ENCODE data around the gene KIF13A. TPM values are rescaled to one million over a fixed set of nuclear protein-coding genes. Genes with fewer than 3 reads are reported as not detected.
A peak's percentile ranks its signal among the peaks of the same experiment; 100 is the strongest.

The KIF13A gene
- total and polyA plus RNA-seq, 10 of the 15 experiments (the other 5 are each of a cell fraction or from before 2014, with no cell fraction given): 0.02 to 0.26 (median 0.13) TPM; not detected in 2

DNA sequence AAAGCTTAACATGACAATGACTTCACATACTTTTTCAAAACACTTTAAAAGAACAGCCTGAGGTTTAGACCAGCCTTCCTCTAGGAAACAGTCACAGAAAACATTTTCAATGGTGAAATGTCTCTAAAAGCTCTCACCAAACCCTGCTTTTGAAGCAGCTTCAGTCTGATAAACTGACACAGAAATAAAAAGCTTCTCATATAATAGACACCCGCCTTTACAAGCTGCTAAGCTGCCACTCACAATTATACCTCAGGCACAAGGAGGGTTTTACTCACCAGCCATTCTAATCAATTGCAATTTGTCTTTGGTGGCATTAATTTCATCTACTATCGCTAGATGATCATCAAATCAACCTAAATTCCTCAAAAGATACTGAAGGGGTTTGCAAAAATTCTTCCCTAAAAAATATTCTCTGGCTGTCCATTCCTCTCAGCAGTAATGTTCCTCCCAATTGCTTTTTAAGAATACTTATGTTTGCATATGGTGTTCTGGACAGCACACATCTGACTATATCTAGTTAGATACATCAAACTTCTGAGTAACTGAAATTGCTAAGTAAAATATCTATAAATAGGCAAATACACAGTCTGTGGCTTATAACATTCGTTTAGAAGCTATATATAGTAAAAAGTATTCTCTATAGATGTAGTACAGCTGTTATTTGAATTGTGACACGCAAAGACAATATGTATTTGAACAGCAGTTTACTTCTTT, 29.4 kb downstream of the KIF13A start:
- no peak for ATAC-seq
- no peaks in the 10 kb centered on the region for H3K79me2 ChIP-seq (ENCODE audit: control insufficient read depth, insufficient read depth, low read length)
- H4K20me1 ChIP-seq (ENCODE audit: control insufficient read depth, insufficient read depth): no peaks in the 10 kb centered on the region
- ChIA-PET CTCF (no interaction called here), POLR2A (no interaction called here), RAD21 (ENCODE audit: unreplicated experiment) (interaction anchor here (0.5 to 0.6 kb wide), 2 partner anchors 144 to 511 kb away, joined by 3 to 4 read pairs; no protein-coding TSS in a partner anchor), SMC1A (ENCODE audit: uncharacterized antibody, unreplicated experiment) (interaction anchor here (0.8 kb wide), 1 partner anchor 545 kb away, joined by 3 read pairs; no protein-coding TSS in a partner anchor)
- no peaks in the 10 kb centered on the region for H3K9me3 ChIP-seq (replicated peaks; ENCODE audit: control insufficient read depth, insufficient read depth, low read length)
- BruUV-seq (replicated peaks): no TSS peak
- no peak for FAIRE-seq
- 57% methylated on average over 4 of the region's 4 CpGs for WGBS (ENCODE audit: insufficient coverage, insufficient replicate concordance, low lambda C conversion rate, missing lambda C conversion rate)
- no peak overlapping the region for H3K4me2 ChIP-seq (ENCODE audit: control insufficient read depth, insufficient read depth)
- H3K4me1 ChIP-seq (ENCODE audit: control insufficient read depth, insufficient read depth, low read length): no peaks in the 10 kb centered on the region
- in situ Hi-C loops (cut with MboI) (no loop called here), intact Hi-C loops (cut with micrococcal nuclease; ENCODE audit: unreplicated experiment) (no loop called here)
- no peak overlapping the region for H2AFZ ChIP-seq (ENCODE audit: control insufficient read depth, low read depth, low read length)
- no peaks in the 10 kb centered on the region for H3K27me3 ChIP-seq (replicated peaks in 1 of 2; ENCODE audit: control insufficient read depth in 2 of 2, insufficient read depth in 2 of 2, low read length in 1 of 2)
- H3K27ac ChIP-seq (ENCODE audit: control insufficient read depth, insufficient read depth): no peak overlapping the region
- TF ChIP-seq CHD2 (IDR thresholded peaks at IDR 0.05; ENCODE audit: borderline replicate concordance, low read depth, low read length) (no peak), CREM (IDR thresholded peaks at IDR 0.05; ENCODE audit: low read depth) (0 out of 2 replicates have a peak, but pooled peaks have one; percentile 3), CBFB (IDR thresholded peaks at IDR 0.05; ENCODE audit: low read depth) (no peak)
- H3K9ac ChIP-seq (ENCODE audit: control insufficient read depth, insufficient read depth, low read length): no peak overlapping the region
- no peak overlapping the region for H3K4me3 ChIP-seq
- no peaks in the 10 kb centered on the region for H3K36me3 ChIP-seq (ENCODE audit: control insufficient read depth in 2 of 2, insufficient read depth in 2 of 2, low read length in 1 of 2)
- DNase-seq (ENCODE audit: low read depth, low spot score): no peak

DNA sequence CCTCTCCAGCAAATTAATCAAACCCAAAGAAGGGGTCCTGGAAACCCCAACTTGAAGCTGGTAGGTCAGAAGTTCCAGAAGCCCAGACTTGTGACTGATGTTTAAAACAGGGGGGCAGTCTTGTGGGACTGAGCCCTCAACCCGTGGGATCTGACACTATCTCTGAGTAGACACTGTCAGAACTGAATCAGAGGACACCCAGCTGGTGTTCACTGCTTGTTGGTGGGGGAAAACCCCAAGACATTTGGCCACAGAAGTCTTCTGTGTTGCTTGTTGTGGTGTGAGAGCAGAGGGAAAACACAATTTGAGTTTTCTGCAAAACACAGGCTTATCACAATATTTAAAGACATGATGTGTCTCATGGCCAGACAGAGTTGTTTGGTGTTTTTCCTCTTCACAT, 29.9 kb downstream of the KIF13A start:
- in situ Hi-C loops (cut with MboI): no loop called here
- Histone ChIP-seq H3K9me3 (replicated peaks; ENCODE audit: control insufficient read depth, insufficient read depth, low read length) (no peaks in the 10 kb centered on the region), H2AFZ (ENCODE audit: control insufficient read depth, low read depth, low read length) (no peak overlapping the region), H3K4me3 (no peak overlapping the region), H3K79me2 (ENCODE audit: control insufficient read depth, insufficient read depth, low read length) (no peaks in the 10 kb centered on the region), H4K20me1 (ENCODE audit: control insufficient read depth, insufficient read depth) (no peaks in the 10 kb centered on the region), H3K27me3 (replicated peaks in 1 of 2; ENCODE audit: control insufficient read depth in 2 of 2, insufficient read depth in 2 of 2, low read length in 1 of 2) (no peaks in the 10 kb centered on the region), H3K4me2 (ENCODE audit: control insufficient read depth, insufficient read depth) (no peak overlapping the region), H3K36me3 (ENCODE audit: control insufficient read depth in 2 of 2, insufficient read depth in 2 of 2, low read length in 1 of 2) (no peaks in the 10 kb centered on the region), H3K4me1 (ENCODE audit: control insufficient read depth, insufficient read depth, low read length) (no peaks in the 10 kb centered on the region), H3K9ac (ENCODE audit: control insufficient read depth, insufficient read depth, low read length) (no peak overlapping the region), H3K27ac (ENCODE audit: control insufficient read depth, insufficient read depth) (no peak overlapping the region)
- peak; percentile 64 for ATAC-seq
- ChIA-PET SMC1A (ENCODE audit: uncharacterized antibody, unreplicated experiment) (interaction anchor here (0.8 kb wide), 1 partner anchor 546 kb away, joined by 3 read pairs; no protein-coding TSS in a partner anchor), CTCF (no interaction called here), POLR2A (no interaction called here), RAD21 (ENCODE audit: unreplicated experiment) (no interaction called here)
- intact Hi-C loops (cut with micrococcal nuclease; ENCODE audit: unreplicated experiment): no loop called here
- BruUV-seq (replicated peaks): no TSS peak
- DNase-seq (ENCODE audit: low read depth, low spot score): peak; percentile 3
- 0% methylated on average over 1 of the region's 1 CpG for WGBS (ENCODE audit: insufficient coverage, insufficient replicate concordance, low lambda C conversion rate, missing lambda C conversion rate)
- no peak for FAIRE-seq
- peak; percentile 55 for TF ChIP-seq RUNX3 (IDR thresholded peaks at IDR 0.05; ENCODE audit: low read length)
- TF ChIP-seq, protein P1, sequence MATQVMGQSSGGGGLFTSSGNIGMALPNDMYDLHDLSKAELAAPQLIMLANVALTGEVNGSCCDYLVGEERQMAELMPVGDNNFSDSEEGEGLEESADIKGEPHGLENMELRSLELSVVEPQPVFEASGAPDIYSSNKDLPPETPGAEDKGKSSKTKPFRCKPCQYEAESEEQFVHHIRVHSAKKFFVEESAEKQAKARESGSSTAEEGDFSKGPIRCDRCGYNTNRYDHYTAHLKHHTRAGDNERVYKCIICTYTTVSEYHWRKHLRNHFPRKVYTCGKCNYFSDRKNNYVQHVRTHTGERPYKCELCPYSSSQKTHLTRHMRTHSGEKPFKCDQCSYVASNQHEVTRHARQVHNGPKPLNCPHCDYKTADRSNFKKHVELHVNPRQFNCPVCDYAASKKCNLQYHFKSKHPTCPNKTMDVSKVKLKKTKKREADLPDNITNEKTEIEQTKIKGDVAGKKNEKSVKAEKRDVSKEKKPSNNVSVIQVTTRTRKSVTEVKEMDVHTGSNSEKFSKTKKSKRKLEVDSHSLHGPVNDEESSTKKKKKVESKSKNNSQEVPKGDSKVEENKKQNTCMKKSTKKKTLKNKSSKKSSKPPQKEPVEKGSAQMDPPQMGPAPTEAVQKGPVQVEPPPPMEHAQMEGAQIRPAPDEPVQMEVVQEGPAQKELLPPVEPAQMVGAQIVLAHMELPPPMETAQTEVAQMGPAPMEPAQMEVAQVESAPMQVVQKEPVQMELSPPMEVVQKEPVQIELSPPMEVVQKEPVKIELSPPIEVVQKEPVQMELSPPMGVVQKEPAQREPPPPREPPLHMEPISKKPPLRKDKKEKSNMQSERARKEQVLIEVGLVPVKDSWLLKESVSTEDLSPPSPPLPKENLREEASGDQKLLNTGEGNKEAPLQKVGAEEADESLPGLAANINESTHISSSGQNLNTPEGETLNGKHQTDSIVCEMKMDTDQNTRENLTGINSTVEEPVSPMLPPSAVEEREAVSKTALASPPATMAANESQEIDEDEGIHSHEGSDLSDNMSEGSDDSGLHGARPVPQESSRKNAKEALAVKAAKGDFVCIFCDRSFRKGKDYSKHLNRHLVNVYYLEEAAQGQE (IDR thresholded peaks at IDR 0.05; ENCODE audit: low read depth, low read length): no peak
- TF ChIP-seq, protein P2, sequence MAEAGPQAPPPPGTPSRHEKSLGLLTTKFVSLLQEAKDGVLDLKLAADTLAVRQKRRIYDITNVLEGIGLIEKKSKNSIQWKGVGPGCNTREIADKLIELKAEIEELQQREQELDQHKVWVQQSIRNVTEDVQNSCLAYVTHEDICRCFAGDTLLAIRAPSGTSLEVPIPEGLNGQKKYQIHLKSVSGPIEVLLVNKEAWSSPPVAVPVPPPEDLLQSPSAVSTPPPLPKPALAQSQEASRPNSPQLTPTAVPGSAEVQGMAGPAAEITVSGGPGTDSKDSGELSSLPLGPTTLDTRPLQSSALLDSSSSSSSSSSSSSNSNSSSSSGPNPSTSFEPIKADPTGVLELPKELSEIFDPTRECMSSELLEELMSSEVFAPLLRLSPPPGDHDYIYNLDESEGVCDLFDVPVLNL (IDR thresholded peaks at IDR 0.05; ENCODE audit: low read depth, low read length): no peak
- TF ChIP-seq SIX5 (IDR thresholded peaks at IDR 0.05; ENCODE audit: low read depth, low read length, severe bottlenecking): no peak
- peak; percentile 80 for TF ChIP-seq TCF12 (IDR thresholded peaks at IDR 0.05; ENCODE audit: low read depth, low read length)
- TF ChIP-seq, protein P3, sequence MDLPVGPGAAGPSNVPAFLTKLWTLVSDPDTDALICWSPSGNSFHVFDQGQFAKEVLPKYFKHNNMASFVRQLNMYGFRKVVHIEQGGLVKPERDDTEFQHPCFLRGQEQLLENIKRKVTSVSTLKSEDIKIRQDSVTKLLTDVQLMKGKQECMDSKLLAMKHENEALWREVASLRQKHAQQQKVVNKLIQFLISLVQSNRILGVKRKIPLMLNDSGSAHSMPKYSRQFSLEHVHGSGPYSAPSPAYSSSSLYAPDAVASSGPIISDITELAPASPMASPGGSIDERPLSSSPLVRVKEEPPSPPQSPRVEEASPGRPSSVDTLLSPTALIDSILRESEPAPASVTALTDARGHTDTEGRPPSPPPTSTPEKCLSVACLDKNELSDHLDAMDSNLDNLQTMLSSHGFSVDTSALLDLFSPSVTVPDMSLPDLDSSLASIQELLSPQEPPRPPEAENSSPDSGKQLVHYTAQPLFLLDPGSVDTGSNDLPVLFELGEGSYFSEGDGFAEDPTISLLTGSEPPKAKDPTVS (IDR thresholded peaks at IDR 0.05; ENCODE audit: low read depth, low read length): no peak
- TF ChIP-seq TCF3 (IDR thresholded peaks at IDR 0.05; ENCODE audit: borderline replicate concordance, insufficient read depth, low read depth, low read length): 0 out of 2 replicates have a peak, but pooled peaks have one; percentile 44
- TF ChIP-seq CHD4 (IDR thresholded peaks at IDR 0.05): no peak

All from GM12878 (cell line).